Ecto neural progenitor cell (in vitro differentiated cells): ENCODE measurements around the gene NME7.

Experiments
- DNase-seq: peaks from one replicate; pipeline ENCODE4 v3.0.0-alpha.2; 2018; ENCODE audit warnings: low spot score

Gene NME7

DNA sequence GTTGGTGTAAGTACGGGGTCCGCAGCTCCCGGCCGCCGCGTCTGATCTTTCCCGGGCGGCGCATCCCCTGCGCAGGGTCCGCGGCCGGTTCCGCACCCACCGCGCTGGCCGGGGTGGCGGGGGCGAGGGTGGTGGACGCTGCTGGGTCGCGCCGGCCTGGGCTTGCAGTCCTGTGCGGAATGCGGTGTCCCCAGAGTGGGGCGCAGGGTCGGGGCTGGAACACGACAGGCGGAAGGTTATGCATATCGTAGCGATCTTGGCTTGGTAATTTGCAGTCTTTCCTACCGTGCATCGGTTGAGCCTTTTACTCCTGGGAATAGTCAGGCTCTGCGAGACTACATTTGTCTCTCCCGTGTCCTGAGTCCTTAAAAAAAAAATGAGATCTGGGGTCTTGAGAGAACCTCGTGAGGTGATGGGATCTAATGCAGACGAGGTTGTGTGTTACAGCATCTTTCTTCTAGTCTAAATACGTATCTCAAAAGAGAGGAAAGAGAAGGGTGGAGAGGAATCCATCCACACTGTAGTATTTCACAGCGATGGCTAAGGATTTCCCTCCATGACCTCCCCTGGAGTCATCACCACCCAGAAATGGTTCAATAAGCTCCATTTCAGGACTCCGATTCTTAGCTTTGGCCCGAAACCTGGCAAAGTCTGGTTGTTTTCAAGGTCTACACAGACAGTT is 260.5 kb downstream of the NME7 start:
- DNase-seq: no peak

DNA sequence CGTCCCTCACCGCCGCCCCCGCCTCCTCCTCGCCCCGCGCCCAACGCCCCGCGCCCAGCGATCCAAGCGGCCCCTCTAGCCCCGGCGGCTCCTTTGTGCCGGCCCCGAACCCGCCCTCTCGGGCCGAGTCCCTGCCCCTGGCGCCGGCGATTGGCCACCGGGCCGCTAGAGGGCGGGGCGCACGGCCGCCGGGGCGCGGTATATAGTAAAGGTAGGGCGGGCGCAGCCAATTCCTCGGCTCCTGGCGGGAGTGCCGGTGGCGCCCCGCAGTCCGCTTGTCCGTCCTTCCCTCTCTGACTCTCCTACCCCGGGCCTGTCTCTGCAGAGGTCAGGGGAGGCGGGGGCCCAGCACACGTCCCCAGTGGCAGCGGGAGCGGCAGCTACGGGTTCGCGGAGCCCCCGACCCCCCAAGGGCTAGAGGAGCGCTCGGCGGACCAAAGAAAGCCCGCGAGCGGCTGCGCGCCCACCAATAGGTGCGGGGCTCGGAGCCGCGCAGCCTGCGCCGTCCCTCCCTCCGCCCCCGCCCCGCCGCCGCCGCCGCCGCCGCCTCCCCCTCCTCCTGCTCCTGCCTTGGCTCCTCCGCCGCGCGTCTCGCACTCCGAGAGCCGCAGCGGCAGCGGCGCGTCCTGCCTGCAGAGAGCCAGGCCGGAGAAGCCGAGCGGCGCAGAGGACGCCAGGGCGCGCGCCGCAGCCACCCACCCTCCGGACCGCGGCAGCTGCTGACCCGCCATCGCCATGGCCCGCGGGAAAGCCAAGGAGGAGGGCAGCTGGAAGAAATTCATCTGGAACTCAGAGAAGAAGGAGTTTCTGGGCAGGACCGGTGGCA is 261.3 kb downstream of the NME7 start, which contains the start of gene ATP1B1:
Gene ATP1B1, plus strand, starts transcription at position 596 of the 826 bp plus-strand sequence. Its CDS starts 140 bp downstream, at position 736.
- DNase-seq: peak; percentile 95

DNA sequence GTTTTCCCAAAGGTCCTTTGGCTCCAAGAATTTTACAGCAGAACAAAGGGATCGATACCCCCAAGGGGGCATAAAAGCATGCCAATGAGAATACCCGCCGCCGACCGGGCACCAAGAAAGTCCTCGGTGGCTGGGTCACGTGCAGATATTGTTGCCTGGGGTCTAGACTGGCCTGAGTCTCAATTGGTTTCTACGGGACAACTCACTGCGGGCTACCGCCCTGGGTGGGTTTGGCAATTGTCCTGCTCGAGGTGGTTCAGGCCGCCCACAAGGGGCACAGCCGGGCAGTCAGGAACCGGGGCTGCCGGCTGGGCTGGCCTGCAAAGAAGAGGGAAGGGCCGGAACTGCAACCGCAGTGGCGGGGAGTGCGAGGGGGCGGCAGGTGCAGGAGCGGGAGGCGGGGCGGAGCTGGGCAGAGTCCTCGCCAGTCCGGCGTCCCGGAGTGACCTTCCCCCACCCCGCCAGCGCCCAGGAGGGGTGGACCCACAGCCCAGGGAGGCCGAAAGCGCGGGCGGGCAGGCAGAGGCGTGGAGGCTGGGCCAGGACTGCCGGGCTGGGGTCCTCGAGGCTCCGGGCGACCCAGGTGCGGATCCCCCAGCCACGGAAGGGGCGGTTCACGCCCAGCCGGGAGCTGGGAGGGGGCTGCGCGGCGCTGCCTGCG is 262.0 kb downstream of the NME7 start:
- peak; percentile 87 for DNase-seq

DNA sequence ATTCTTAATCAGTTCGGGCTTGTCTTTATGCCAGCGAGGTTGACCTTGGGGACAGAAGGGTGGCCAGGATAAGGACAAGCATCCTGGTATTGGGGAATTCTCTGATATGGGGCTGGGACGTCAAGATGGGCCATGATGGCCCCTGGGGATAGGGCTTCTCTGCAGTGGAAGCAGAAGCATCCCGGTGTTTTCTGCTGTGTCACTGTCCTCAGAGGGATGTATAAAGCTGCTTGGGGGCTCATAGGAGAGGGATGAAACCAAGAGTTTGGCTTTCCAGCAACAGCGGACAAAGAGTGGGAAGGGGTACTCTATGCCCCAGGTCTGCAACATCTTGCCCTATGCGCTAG is 262.5 kb downstream of the NME7 start:
- DNase-seq: no peak

DNA sequence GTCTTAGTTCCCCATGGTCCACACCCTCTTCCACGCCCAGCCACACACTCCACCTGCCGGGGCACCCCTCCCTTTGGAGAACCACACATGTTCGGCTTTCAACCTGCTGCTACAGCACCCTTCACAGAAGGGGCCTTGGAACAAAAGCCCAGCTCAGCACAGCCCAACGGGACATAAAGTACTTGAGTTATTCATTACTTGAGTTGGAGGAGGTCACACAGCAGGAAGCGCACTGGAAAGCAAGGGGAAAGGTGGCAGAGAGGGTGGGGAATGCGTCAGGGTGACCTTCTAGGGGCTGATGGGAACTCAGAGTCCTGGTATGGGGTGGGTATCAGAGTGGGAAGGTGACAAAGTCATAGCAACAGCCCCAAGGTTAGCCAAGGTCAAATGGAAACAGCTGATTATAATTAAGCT is 264.1 kb downstream of the NME7 start:
- no peak for DNase-seq

DNA sequence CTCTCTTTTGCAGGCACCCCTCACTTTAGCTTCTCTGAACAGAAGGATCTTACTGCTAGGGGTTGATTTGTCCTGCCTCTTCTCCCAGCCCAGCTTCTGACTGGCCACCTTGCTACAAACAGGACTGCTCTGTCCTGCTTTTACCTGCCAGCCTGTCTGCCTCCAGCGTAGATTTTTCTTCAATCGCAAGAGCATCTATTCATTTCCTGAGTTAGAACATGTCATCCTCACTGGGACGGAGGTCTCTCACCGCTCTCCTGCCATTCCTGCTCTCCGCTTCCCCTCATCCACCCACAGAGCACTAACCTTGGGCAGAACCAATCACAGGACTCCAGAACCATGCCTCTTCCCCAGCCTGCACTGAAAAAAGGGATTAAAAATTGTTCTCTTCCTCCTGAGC is 264.6 kb downstream of the NME7 start:
- DNase-seq: no peak

- DNase-seq: no peak
These were observed 265.0 kb downstream of the NME7 start for GRCh38 chr1:169102567-169102966.

DNA sequence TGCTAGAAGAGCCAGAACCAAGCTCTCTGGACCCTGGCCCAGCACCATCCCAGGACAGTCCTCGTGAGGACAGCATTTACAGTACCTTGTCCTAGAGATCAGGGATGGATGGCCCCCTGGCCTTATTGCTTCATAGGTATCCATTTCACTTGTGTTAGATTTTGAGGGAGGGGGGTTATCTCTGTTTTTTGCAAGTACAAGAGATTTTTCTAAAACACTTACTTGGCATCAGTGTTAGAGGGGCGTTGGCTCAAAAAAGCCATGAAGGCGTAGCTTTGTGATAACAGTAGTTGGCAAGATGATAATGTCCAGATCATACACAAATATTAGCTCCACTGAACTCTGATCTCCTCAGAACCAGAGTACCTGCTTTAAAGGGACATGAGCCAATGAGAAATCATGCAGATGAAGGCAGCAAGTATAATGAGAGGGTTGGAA is 266.9 kb downstream of the NME7 start:
- DNase-seq: no peak

DNA sequence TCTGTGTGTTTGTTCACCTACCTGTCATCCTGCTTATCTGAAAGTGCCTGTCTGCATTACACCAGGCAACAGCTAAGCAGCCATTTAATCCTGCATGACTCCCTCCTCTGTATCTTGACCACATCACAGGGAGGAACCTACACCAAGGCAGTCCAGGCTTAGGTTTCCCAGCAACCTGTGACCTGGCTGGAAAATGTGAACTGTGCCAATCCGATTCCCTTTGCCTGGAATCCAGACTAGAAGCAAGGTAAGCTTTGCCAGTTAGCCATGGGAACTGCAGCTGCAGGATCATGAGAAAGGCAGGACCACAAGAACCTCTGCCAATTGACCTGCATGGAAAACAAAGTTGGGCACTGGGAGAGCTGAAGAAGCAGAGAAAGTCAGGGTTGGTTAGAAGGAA is 267.4 kb downstream of the NME7 start:
- no peak for DNase-seq

DNA sequence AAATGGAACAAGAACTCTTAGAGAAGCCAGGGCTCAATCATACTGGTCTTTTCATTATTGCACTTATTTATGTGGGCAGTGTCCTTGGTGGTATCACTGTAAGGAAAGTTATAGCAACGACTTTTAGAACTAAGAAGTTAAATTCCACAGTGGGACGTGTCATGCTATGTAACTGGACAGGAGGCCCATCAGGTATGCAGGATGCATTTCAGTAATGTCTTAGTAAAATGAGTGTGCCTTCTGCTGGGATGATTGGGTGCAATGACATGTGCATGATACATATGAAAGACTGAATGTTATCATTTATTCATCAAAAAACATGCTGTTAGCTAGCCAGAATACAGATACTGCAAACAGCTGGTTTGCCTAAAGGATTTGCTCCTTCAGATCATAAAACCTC is 268.0 kb downstream of the NME7 start:
- no peak for DNase-seq

DNA sequence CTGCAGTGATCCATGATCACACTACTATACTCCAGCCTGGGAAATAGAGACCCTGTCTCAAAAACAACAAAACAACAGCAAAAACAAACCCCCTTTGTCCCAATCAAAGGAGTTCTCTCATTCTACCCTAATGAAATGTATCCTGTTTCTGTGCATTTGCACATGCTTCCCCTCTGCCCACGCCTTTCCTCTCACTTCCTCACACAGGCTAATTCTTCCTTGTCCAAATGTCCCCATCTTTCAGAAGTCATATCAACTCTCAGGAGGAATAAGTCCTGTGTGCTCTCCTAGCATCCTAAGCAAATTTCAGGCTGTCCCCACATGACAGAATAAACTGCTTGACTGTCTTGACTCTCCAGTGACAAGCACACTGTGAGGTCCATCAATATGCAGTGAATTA is 269.2 kb downstream of the NME7 start:
- no peak for DNase-seq

GRCh38 chr1:169094897-169095569 is 272.6 kb downstream of the NME7 start:
- DNase-seq: no peak

DNA sequence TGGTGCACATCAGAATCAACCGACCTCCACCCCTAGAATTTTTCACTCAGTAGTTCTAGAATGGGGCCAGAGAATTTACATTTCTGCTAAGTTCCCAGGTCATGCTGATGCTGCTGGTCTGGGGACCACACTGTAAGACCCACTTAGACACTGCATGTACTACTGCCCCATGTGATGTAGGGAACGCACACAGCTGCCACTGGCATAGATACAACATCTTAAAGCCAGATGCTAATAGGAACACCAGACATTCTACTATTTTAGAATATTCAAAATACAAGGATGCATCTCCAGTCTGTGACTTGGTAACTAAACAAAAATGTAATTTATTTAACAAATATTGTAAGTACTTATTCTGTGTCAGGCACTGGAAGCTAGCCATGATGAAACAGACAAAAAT is 275.2 kb downstream of the NME7 start:
- no peak for DNase-seq

DNA sequence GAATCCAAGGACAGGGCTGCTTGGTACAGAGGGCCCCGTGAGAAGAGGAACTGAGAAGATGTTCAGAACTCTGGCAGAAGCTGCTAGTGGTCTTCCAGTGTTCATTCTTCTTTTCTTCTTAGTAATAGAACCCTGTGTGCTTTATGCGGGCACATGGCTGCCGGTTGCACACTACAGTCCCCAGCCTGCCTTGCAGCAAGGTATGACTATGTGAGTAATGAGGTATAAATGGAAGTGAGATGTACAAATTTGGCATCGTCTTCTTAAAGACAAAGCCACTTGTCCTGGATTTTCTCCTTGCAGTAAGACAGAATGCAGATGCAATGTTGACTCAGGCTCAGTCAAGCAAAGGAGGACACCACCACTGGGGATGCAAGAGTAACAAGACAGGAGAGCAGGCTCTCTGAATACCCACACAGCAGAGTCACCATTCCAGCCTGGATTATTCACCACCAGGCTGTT is 276.1 kb downstream of the NME7 start:
- DNase-seq: no peak

GRCh38 chr1:169090900-169091311 is 276.7 kb downstream of the NME7 start:
- DNase-seq: no peak

- no peak for DNase-seq
These were observed 277.2 kb downstream of the NME7 start for GRCh38 chr1:169090308-169090899.

DNA sequence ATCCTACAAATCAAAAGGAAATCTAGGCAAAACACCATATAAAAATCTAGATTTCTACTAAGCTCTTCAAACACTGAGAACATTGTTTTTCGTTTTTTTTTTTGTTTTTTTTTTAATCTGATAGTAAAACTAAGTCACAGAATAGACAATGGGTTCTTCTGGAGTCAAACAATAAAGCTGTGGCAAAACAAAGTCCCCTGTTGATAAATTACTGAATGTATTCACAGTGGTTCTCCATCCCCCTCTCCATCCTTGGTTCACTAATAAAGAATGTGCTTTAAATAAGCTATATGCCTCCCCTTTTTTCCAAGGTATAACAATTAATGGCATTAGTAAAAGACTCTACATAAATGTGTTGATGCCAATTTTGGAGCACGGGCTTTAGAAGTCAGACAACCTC is 277.8 kb downstream of the NME7 start:
- no peak for DNase-seq

DNA sequence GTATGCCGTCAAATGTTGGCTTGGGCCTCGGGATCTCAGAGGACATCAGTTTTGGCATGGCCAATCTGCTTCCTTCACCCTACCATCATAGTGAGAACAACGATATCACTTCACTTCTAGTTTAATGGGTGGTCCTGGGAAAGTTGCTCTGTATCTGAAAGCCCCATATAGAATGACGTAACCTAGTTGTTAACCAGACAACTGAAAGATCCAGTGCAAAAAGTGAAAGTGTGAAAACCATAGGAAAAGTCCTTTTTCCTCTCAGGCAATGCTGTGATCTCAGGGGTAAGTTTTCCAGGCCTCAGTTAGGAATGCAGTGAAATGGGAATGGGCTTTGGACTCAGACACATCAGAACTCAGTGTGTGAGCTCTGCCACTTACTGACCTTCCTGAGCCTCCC is 279.7 kb downstream of the NME7 start:
- DNase-seq: no peak

GRCh38 chr1:169086603-169087455 is 280.8 kb downstream of the NME7 start:
- no peak for DNase-seq

GRCh38 chr1:169085911-169086310 is 281.7 kb downstream of the NME7 start:
- no peak for DNase-seq
